Upper lobe of left lung (tissue), 6 donors: ENCODE measurements around the gene CDCA5. TPM values are rescaled to one million over a fixed set of nuclear protein-coding genes. Genes with fewer than 3 reads are reported as not detected.

Experiments used
- ATAC-seq, 2 donors: fragments of 200-7000 bp; cut with Tn5 transposase; one replicate each; pipeline ENCODE4 v1.9.1; 2022; ENCODE audit warnings: mild to moderate bottlenecking in 2 of 2, moderate library complexity in 2 of 2; ENCODE audit not compliant: low FRiP score in 2 of 2
- DNase-seq, 2 donors: peaks; one replicate each; pipeline ENCODE4 v3.0.0-alpha.2; 2019 to 2020
- H3K27ac ChIP-seq, 4 donors: fragments of 200-600 bp; sonication (generic); one replicate each; pipeline ENCODE4 v1.5.1; 2016 to 2019
- H3K27me3 ChIP-seq, 4 donors: fragments of 200-600 bp; sonication (generic); one replicate each; pipeline ENCODE4 v1.5.1; 2017 to 2019
- H3K36me3 ChIP-seq, 4 donors: fragments of 200-600 bp; sonication (generic); one replicate each; pipeline ENCODE4 v1.5.1; 2016 to 2019
- H3K4me1 ChIP-seq, 4 donors: fragments of 200-600 bp; sonication (generic); one replicate each; pipeline ENCODE4 v1.5.1; 2018 to 2019
- H3K4me3 ChIP-seq, 4 donors: fragments of 200-600 bp; sonication (generic); one replicate each; pipeline ENCODE4 v1.5.1; 2017 to 2019; ENCODE audit warnings: mild to moderate bottlenecking in 2 of 4, moderate library complexity in 1 of 4
- H3K9me3 ChIP-seq, 4 donors: fragments of 200-600 bp; sonication (generic); one replicate each; pipeline ENCODE4 v1.5.1; 2018 to 2019
- CTCF ChIP-seq, 6 experiments: fragments of 450-650 bp in 4 of 6; fragments of 200-600 bp in 2 of 6; sonication (generic) in 2 of 6; IDR thresholded peaks; one replicate each; pipeline ENCODE4 v1.5.1; 2016 to 2019; ENCODE audit warnings: antibody characterized with exemption in 6 of 6
- EP300 ChIP-seq, 4 donors: sonication (generic); formaldehyde crosslinking; IDR thresholded peaks; one replicate each; pipeline ENCODE4 v1.5.1; 2017; ENCODE audit warnings: antibody characterized with exemption in 4 of 4, control low read depth in 2 of 4
- POLR2A ChIP-seq, 4 donors: fragments of 450-650 bp; IDR thresholded peaks; one replicate each; pipeline ENCODE4 v1.5.1; 2016 to 2017; ENCODE audit warnings: antibody characterized with exemption in 4 of 4, mild to moderate bottlenecking in 2 of 4
- POLR2AphosphoS5 ChIP-seq, 2 donors: sonication (generic); formaldehyde crosslinking; IDR thresholded peaks; one replicate each; pipeline ENCODE4 v1.5.1; 2017; ENCODE audit warnings: antibody characterized with exemption in 2 of 2
- WGBS, 2 donors: methylation state at CpG; one replicate each; pipeline ENCODE4 v1.1.5; 2017 to 2018; 5-methylcytosine and 5-hydroxymethylcytosine counted together
- total RNA-seq, 6 donors: library from RNA; depleted of rRNA in 4 of 6; stranded (reverse); fragments of >200 nt in 4 of 6; gene quantifications; one replicate each; pipeline versions ENCODE4 v1.1.0 to v1.2.1, GENCODE V29; 2016 to 2021
- donor health status: DM: no; HTN: no; CAD: no; lungs with moderate emphysema.
- donor health status: DM: no; HTN: yes; CAD: no; lungs with severe emphysema.

The CDCA5 gene
- total RNA-seq, 6 donors from 2014 or later, result 1.0 to 4.4 (median 1.8) TPM

- Histone ChIP-seq H3K9me3 (no peaks in the 10 kb centered on the region), H3K4me3 (no peak overlapping the region), H3K27me3 (no peaks in the 10 kb centered on the region), H3K36me3 (peaks cover 37 to 65% (median 63%) of the 10 kb centered on the region in 4 donors), H3K27ac (no peak overlapping the region), H3K4me1 (peaks cover 24 to 33% (median 27%) of the 10 kb centered on the region in 4 donors)
- 85 to 97% methylated on average over 3 of the region's 3 CpGs for WGBS, 2 donors
- no peak for TF ChIP-seq POLR2A (IDR thresholded peaks at IDR 0.05)
- no peak for TF ChIP-seq EP300 (IDR thresholded peaks at IDR 0.05)
- TF ChIP-seq CTCF (IDR thresholded peaks at IDR 0.05), result no peak
- no peak for TF ChIP-seq POLR2AphosphoS5 (IDR thresholded peaks at IDR 0.05)
- ATAC-seq, result no peak
- DNase-seq, result no peak
These were observed 47.6 kb upstream of the CDCA5 start for GRCh38 chr11:65131417-65131776.

GRCh38 chr11:65130631-65131416 is 47.0 kb upstream of the CDCA5 start:
- 90% methylated on average over 12 to 19 of the region's 19 CpGs for WGBS, 2 donors
- TF ChIP-seq CTCF (IDR thresholded peaks at IDR 0.05) (no peak), POLR2A (IDR thresholded peaks at IDR 0.05) (no peak), POLR2AphosphoS5 (IDR thresholded peaks at IDR 0.05) (no peak), EP300 (IDR thresholded peaks at IDR 0.05) (no peak)

GRCh38 chr11:65129649-65130441 is 46.0 kb upstream of the CDCA5 start:
- peaks cover 45 to 80% (median 78%) of the 10 kb centered on the region in 4 donors for H3K36me3 ChIP-seq
- no peak for ATAC-seq
- no peaks in the 10 kb centered on the region for H3K9me3 ChIP-seq
- no peak overlapping the region for H3K27ac ChIP-seq
- H3K4me3 ChIP-seq, result no peak overlapping the region
- no peak for DNase-seq
- TF ChIP-seq EP300 (IDR thresholded peaks at IDR 0.05), result no peak
- no peak for TF ChIP-seq POLR2A (IDR thresholded peaks at IDR 0.05)
- no peak for TF ChIP-seq CTCF (IDR thresholded peaks at IDR 0.05)
- TF ChIP-seq POLR2AphosphoS5 (IDR thresholded peaks at IDR 0.05), result no peak
- WGBS, 2 donors, result 92 to 95% methylated on average over 5 to 10 of the region's 13 CpGs
- H3K27me3 ChIP-seq, result no peaks in the 10 kb centered on the region
- peaks cover 15 to 22% (median 18%) of the 10 kb centered on the region in 4 donors for H3K4me1 ChIP-seq

More at GRCh38 chr11:65130631-65131416, 47.0 kb upstream of the CDCA5 start:
- peaks cover 43 to 71% (median 68%) of the 10 kb centered on the region in 4 donors for H3K36me3 ChIP-seq
- ATAC-seq (no peak), DNase-seq (no peak)
- H3K4me3 ChIP-seq, result no peak overlapping the region
- peaks cover 20 to 30% (median 25%) of the 10 kb centered on the region in 4 donors for H3K4me1 ChIP-seq
- no peaks in the 10 kb centered on the region for H3K9me3 ChIP-seq
- no peak overlapping the region for H3K27ac ChIP-seq
- H3K27me3 ChIP-seq, result no peaks in the 10 kb centered on the region

GRCh38 chr11:65128182-65129145 is 44.6 kb upstream of the CDCA5 start:
- 90 to 92% methylated on average over 9 to 15 of the region's 15 CpGs for WGBS, 2 donors

More at GRCh38 chr11:65128182-65129145, 44.6 kb upstream of the CDCA5 start:
- H3K4me1 ChIP-seq, result peaks cover 13 to 16% (median 14%) of the 10 kb centered on the region in 4 donors
- H3K27me3 ChIP-seq, result no peaks in the 10 kb centered on the region
- no peak overlapping the region for H3K27ac ChIP-seq
- DNase-seq (no peak), ATAC-seq (no peak)
- peaks cover 45 to 89% (median 83%) of the 10 kb centered on the region in 4 donors for H3K36me3 ChIP-seq
- no peaks in the 10 kb centered on the region for H3K9me3 ChIP-seq
- H3K4me3 ChIP-seq, result no peak overlapping the region
- TF ChIP-seq CTCF (IDR thresholded peaks at IDR 0.05), result no peak
